ENCODE data around the gene ITPR3. TPM values are rescaled to one million over a fixed set of nuclear protein-coding genes. Genes with fewer than 3 reads are reported as not detected.

The ITPR3 gene
- total RNA-seq, 4 donors from 2014 or later: 13.8 to 23.5 (median 19.6) TPM

- no peak for TF ChIP-seq CTCF (IDR thresholded peaks at IDR 0.05; ENCODE audit: low read depth)
These were observed 1.8 kb upstream of the ITPR3 start for GRCh38 chr6:33619166-33619840.

DNA sequence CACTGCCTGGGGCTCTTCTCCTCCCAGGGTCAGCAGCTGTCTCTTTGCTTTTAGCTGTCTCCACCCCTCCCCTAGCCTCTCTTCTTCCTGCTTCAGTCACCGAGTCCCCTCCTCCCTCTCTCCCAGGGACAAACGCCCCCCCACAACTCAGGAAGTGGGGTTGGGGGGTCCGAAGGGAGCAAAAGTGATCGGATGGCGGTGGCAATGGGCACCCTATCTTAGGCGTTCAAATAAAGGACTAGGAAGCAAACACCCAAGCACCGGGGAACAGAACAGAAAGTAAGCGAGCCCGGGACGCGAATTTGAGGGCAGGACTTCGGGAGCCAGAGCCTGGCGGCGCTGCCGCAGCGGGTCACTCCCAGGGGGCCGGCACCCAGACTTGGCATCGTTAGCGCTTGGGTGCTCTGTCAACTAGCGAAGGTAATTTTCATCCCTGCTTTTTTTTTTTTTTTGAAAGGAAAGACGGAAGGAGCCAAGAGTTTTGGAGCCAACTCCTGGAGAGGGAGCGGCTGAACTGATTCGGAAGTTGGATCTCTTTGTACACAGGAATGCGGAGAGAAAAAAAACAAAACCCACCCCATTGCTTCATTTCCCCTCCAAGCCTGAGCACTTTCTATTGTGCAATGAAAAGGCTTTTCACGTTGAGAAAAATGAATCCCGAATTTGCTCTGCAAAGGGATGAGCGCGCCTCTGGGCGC, 815 bp upstream of the ITPR3 start:
- no peak for TF ChIP-seq CTCF (IDR thresholded peaks at IDR 0.05; ENCODE audit: low read depth)

DNA sequence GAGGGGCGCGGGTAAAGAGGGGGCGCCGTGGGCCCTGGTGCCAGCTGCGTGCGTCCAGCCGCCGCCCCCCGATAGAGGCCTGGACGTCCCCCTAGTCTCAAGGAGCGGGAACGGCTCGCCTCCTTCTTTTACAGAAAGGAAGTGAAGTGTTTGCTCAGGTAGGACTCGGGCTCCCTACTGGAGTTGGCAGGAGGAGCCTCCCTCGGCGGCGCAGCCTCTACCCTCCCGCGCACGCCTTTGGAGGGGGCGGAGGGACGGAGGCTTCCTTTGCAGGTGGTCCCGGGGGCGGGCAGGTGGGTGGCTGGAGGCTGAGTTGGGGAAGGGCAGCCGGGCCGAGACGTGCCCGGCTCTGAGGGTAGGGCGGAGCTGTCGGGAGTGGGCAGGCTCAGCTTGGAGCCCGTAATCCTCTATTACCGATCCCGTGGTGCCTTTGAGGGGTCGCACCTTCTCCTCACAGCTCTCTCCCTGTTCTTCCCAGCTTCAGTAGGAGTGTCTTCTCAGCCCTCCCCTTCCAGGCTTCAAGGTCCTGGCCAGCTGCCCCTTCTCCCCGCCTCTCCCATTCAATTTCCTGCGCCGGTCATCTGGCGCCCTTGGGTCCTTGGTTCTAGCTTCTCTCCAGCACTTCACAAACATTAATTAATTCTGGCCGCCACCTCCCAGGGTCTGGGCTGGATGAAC, 728 bp downstream of the ITPR3 start:
- no peak for TF ChIP-seq CTCF (IDR thresholded peaks at IDR 0.05; ENCODE audit: low read depth)

DNA sequence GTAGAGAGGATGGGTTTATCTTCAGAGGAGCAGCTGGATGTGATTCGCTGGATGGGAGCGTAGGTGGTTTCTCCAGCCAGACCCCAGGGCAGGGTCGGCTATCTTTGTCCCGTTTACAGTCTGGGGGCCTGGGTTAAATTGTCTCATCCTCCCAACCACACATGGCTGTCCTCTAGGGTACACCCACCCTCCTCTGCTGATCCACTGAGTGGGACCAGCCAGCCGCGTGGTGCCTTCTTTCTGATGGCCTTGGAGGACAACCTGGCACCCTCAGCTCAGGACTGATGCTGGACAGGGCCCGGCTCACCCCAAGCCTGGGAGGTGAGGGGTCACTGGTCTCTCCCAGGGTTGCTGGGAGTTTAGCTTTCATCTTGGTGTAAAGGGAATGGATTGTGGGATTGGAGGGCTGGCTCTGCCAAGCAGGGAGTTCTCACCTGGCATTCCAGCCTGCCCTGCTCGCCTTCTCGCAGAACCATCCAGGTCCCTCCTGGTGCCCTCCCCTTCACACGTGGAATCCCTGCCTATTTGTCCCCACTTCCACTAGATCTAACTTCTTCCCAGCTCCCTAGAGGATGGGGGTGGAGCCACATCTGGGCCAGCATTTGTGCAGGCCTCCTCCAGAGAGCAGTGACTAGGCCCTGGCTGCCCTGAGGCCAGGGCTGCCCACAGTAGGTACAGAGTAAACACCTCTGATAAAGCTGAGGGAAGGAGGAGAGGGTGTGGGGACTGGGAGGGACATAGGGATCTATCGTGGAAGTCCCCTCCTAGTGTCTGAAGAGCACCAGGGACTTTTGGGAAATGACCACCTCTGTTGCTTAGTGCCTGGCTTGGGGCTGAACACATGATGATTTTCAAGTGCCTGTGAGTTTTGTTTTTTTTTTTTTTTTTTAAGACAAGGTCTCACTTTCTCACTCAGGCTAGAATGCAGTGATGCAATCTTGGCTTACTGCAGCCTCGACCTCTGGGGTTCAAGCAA, 1.6 kb downstream of the ITPR3 start:
- TF ChIP-seq CTCF (IDR thresholded peaks at IDR 0.05; ENCODE audit: low read depth): no peak

DNA sequence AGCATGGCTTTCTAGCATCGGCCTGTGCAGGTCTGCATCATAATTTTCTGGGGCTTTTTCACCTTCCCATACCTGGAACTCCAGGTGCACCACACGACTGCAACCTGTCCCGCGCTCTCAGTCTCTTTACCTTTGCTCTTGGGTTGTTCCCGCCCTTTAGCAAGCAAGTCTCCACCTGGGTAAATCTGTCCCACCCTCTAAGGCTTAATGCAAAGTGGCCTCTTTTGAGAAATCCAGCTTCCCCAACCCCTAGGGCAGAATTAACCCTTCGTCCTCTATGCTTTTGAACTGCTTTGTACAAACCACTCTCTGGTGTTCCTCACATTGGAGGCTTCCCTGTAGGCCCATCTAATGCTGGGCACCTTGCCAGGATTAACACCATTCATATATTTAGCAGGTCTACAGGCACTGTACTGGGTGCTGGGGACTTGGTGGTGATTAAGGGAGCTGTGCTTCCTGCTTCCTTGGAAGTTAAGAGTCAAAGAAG, 2.8 kb downstream of the ITPR3 start:
- no peak for TF ChIP-seq CTCF (IDR thresholded peaks at IDR 0.05; ENCODE audit: low read depth)

DNA sequence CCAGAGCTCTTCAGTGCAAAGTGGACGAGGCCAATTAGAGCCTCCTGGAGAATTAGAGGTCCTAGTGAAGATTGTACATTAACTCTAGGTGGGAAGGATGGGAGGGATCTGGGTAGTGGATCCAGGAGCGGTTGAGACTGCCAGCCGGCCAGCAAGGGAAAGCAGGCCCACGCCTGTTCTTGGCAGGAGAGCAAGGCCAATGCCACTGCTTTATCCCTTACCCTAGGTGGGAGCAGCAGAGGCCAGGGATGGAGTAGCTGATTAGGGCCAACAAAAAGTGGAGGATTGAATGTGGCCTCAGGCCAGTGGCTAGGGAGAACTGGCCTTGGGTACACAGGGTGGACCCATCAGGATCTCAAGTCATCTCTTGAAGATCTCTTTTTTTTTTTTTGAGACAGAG, 3.7 kb downstream of the ITPR3 start:
- no peak for TF ChIP-seq CTCF (IDR thresholded peaks at IDR 0.05; ENCODE audit: low read depth)
